H1 (cell line): ENCODE results near the gene NR4A3.

ENCODE experiments used
- CHD2 ChIP-seq: IDR thresholded peaks from 2 replicates; pipeline ENCODE4 v1.6.1; 2012; ENCODE audit warnings: low read length, improper control_type of control experiment
- POLR2A ChIP-seq, 2 experiments: IDR thresholded peaks; 1 replicate in 1 of 2; 2 replicates in 1 of 2; pipeline ENCODE4 v1.6.1; 2011; ENCODE audit warnings: low read depth in 2 of 2, low read length in 2 of 2, mild to moderate bottlenecking in 2 of 2; ENCODE audit errors: control extremely low read depth in 1 of 2
- POU5F1 ChIP-seq: IDR thresholded peaks from 2 replicates; pipeline ENCODE4 v1.6.1; 2011; ENCODE audit warnings: low read depth, mild to moderate bottlenecking, low read length, moderate library complexity

GRCh38 chr9:99866398-99866797, 44.7 kb downstream of the NR4A3 start:
- TF ChIP-seq CHD2 (no peak), POU5F1 (no peak), POLR2A (IDR thresholded peaks at IDR 0.05; ENCODE audit: control extremely low read depth in 1 of 2, low read depth in 2 of 2, low read length in 2 of 2) (no peak)
